HFF-Myc (cell line): ENCODE data around the gene PASK.

Experiments
- DNase-seq: peaks from one replicate; pipeline ENCODE4 v3.0.0-alpha.2; 2011; ENCODE audit warnings: low read depth; ENCODE audit errors: extremely low read depth
- H3K4me3 ChIP-seq: replicated peaks from 2 replicates; pipeline ENCODE4 v1.5.1; 2011; ENCODE audit warnings: low read depth, mild to moderate bottlenecking, control low read depth, low read length
- TF ChIP-seq, protein P1 (sequence below): IDR thresholded peaks from 2 replicates; pipeline ENCODE4 v1.5.1; 2012; ENCODE audit warnings: mild to moderate bottlenecking, low read depth, low read length, control low read depth; ENCODE audit errors: missing control alignments

PASK gene

DNA sequence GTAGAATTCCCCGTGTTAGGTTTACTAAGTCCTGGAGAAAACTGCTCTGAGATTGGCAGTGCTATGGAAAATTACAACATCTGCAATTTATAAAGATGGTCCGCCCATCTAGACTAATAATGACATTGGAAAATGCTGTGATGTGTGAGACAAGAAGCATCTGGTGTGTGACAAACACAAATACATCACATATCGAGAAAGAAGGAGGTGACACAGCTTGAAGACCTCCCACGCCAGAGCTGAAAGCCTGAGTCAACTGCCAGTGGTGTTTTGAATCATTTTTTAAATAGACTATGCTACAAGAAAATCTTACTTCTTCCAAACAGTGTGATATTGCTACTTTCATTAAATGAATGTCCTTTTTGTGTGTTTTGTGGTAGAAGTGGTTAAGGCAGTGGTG, 30.6 kb upstream of the PASK start:
- H3K4me3 ChIP-seq, result no peak overlapping the region
- TF ChIP-seq, protein P1, sequence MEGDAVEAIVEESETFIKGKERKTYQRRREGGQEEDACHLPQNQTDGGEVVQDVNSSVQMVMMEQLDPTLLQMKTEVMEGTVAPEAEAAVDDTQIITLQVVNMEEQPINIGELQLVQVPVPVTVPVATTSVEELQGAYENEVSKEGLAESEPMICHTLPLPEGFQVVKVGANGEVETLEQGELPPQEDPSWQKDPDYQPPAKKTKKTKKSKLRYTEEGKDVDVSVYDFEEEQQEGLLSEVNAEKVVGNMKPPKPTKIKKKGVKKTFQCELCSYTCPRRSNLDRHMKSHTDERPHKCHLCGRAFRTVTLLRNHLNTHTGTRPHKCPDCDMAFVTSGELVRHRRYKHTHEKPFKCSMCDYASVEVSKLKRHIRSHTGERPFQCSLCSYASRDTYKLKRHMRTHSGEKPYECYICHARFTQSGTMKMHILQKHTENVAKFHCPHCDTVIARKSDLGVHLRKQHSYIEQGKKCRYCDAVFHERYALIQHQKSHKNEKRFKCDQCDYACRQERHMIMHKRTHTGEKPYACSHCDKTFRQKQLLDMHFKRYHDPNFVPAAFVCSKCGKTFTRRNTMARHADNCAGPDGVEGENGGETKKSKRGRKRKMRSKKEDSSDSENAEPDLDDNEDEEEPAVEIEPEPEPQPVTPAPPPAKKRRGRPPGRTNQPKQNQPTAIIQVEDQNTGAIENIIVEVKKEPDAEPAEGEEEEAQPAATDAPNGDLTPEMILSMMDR, result no peak
- no peak for DNase-seq

DNA sequence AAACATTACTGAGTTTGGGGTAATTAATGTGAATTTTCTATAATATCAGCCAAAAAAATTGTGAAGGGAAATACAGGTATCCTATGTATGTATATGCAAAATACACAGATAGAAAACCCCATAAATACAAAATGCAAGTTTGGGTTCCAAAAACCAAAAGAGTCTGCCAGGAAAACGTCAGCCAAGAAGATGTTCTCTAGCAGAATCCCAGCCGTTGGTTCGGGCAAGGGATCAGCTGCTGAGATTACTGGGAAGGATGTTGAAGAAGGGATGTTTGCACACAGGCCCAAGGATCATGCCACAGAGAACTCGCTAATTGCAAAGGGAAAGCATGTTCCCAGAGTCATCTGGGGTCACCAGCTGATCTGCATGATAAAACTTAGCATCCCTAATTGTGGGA, 29.7 kb upstream of the PASK start:
- H3K4me3 ChIP-seq, result no peak overlapping the region
- DNase-seq, result no peak
- TF ChIP-seq, protein P1, result no peak

DNA sequence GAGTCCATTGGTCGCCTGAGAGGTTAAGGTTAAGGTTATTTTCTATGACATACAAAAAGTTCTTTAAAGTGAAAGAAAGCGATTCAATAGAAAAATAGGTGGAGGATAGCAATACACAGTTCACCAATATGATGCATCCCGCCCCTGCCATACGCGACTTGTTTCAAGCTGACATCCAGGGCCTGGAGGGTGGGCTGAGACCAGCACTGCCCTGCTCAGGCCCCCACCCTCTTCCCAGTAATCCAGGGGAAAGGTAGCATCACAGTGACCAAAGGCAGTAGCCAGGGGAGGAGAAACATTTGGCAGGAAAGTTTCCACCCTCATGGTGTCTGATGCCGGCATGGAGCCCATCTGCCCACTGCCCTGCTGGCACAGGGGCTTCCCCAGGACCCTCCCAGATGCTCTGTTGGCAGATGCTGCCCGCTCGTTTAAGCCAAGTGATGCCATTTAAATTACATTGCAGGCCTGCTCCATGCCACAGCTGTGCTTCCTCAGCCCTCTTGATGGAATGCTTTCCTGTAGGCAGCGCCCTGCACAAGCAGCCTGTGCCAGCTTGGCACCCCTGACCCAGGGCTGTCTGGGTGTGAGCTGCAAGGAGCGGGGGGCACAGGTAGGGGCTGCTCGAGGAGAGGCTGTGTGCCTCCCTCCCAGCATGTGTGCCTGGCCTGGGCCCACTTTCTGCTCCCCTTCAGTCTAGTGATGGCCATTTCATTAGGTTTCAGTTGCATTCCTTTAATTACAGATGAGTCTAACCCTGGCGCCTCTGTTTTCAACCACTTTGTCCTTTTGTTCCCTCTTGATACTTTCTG, 28.5 kb upstream of the PASK start:
- TF ChIP-seq, protein P1, result no peak
- no peak for DNase-seq
- no peak overlapping the region for H3K4me3 ChIP-seq

DNA sequence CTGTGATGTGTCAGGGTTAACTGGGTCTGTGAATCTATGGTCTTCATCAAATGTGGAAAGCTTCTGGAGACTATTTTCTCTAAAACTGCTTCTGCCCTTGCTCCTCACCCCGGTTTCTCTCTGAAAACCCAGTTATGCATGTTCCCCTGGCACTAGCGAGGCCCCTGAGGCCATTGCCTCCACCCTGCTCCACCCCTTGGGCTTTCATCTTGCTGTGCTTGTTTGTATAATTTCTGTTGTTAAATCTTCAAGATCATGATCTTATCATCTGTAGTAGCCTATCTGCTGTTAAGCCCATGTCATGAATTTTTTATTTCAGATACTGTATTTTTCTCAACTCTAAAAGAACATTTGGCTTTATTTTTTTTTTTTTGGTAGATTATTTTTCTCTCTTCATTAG, 24.3 kb upstream of the PASK start:
- H3K4me3 ChIP-seq, result no peak overlapping the region
- TF ChIP-seq, protein P1, result no peak
- no peak for DNase-seq

DNA sequence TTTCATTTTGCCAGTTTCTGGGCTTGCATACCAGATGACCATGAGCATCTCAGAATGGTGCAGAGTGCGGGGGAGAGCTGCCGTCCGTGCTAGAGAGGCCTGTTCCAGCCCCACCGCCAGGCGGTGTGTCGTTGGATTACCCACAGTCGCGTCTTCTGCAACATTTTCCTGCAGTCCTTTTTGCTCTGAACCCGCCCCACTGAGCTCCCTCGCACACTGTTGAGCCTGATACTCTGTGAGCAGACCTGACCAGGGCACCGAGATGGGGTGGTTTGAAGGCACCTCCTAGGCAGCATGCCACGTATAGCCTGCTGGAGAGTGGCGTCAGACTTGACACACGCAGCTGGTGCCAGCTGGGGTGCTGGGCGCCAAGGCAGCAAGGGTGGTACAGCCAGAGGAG, 19.1 kb upstream of the PASK start:
- TF ChIP-seq, protein P1, result no peak
- H3K4me3 ChIP-seq, result no peak overlapping the region
- no peak for DNase-seq

DNA sequence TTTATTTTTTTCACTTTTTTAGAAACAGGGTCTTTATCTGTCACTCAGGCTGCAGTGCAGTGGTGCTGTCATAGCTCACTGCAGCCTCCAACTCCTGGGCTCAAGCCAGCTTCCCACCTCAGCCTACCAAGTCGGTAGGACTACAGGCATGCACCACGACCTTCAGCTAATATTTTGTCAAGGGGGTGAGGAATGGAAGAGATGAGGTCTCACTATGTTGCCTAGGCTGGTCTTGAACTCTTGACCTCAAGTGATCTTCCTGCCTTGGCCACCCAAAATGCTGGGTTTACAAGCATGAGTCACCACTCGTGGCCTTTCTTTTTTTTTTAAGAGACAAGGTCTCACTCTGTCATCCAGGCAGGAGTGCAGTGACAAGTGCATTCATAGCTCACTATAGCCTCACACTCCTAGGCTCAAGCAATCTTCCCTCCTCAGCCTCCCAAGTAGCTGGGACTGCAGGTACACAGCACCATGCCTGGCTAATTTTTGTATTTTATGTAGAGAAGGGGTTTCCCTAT, 14.4 kb upstream of the PASK start:
- DNase-seq, result no peak
- TF ChIP-seq, protein P1, result no peak
- H3K4me3 ChIP-seq, result no peak overlapping the region
